ENCODE data around the gene SWT1. TPM values are rescaled to one million over a fixed set of nuclear protein-coding genes. Genes with fewer than 3 reads are reported as not detected.
"Not testable (repeated sequence)": the region's sequence is repeated elsewhere in the genome, so short reads cannot be mapped to it uniquely, and the experiment has no call there.

The SWT1 gene
- polyA plus RNA-seq, 1 of the 3 experiments (the other 2 are of a cell fraction): 1.1 TPM

DNA sequence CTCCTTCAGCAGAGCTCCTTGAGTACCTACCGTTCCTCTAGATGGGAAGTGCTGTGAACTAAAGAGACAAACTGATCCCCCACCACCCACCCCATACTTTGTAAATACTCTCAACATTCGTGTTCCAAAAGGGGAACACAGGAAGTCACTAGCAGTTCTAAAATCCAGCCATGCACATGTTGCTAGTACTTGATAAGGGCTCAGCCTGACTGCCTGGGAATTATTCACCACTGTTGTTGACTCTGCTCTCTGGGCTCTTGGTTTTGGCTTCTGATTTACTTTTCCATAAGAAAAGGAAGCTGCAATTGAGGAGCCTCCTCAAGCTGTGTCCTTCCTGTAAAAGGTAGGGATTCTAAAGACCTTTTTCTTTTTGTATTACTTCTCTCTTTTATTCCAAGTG, 92.6 kb downstream of the SWT1 start (continued):
- TF ChIP-seq, protein P1, sequence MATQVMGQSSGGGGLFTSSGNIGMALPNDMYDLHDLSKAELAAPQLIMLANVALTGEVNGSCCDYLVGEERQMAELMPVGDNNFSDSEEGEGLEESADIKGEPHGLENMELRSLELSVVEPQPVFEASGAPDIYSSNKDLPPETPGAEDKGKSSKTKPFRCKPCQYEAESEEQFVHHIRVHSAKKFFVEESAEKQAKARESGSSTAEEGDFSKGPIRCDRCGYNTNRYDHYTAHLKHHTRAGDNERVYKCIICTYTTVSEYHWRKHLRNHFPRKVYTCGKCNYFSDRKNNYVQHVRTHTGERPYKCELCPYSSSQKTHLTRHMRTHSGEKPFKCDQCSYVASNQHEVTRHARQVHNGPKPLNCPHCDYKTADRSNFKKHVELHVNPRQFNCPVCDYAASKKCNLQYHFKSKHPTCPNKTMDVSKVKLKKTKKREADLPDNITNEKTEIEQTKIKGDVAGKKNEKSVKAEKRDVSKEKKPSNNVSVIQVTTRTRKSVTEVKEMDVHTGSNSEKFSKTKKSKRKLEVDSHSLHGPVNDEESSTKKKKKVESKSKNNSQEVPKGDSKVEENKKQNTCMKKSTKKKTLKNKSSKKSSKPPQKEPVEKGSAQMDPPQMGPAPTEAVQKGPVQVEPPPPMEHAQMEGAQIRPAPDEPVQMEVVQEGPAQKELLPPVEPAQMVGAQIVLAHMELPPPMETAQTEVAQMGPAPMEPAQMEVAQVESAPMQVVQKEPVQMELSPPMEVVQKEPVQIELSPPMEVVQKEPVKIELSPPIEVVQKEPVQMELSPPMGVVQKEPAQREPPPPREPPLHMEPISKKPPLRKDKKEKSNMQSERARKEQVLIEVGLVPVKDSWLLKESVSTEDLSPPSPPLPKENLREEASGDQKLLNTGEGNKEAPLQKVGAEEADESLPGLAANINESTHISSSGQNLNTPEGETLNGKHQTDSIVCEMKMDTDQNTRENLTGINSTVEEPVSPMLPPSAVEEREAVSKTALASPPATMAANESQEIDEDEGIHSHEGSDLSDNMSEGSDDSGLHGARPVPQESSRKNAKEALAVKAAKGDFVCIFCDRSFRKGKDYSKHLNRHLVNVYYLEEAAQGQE (IDR thresholded peaks at IDR 0.05; ENCODE audit: low read depth, low read length): no peak
- no peak for TF ChIP-seq GABPA (IDR thresholded peaks at IDR 0.05; ENCODE audit: low read depth)

DNA sequence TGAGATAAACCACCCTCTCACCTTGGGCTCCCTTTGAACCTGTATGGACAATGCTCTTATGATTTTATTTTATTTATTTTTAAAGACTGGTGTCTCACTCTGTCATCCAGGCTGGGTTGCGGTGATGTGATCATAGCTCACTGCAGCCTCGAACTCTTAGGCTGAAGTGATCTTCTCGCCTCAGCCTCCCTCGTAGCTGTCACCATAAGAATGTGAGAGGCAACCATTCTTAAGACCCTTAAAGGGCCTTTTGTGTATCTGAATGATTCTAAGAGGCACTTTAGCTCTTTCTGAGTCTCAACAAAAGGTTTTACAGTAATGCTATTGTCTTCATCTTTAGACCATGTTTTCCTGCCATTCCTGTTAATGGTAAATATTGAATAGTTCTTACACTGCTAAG, 93.1 kb downstream of the SWT1 start:
- 82% methylated on average over 4 of the region's 4 CpGs for WGBS (ENCODE audit: low lambda C conversion rate)
- Histone ChIP-seq H3K27me3 (ENCODE audit: insufficient read depth) (no peaks in the 10 kb centered on the region), H3K36me3 (replicated peaks in 1 of 2; ENCODE audit: control insufficient read depth in 1 of 2, insufficient read depth in 2 of 2, low read length in 1 of 2) (no peaks in the 10 kb centered on the region), H3K4me2 (no peak overlapping the region), H3F3A (replicated peaks; ENCODE audit: insufficient read depth) (no peaks in the 10 kb centered on the region), H3K27ac (ENCODE audit: low read depth in 2 of 2, low read length in 1 of 2) (no peak overlapping the region), H3K4me3 (ENCODE audit: low read depth in 2 of 2, low read length in 1 of 2) (no peak overlapping the region), H3K9me3 (no peaks in the 10 kb centered on the region), H4K20me1 (ENCODE audit: insufficient read depth) (no peaks in the 10 kb centered on the region), H3K79me2 (ENCODE audit: insufficient read depth) (no peaks in the 10 kb centered on the region), H3K9ac (no peak overlapping the region), H2AFZ (ENCODE audit: low read depth) (no peak overlapping the region), H3K9me2 (no peaks in the 10 kb centered on the region), H3K4me1 (ENCODE audit: control insufficient read depth in 1 of 2, insufficient read depth in 2 of 2, low read depth in 1 of 2, low read length in 1 of 2) (no peaks in the 10 kb centered on the region)
- no peak for DNase-seq
- ChIA-PET POLR2A (interaction anchor here (0.6 kb wide), 1 partner anchor 105 kb away, joined by 3 read pairs; no protein-coding TSS in a partner anchor), CTCF (interaction anchor here (1.4 to 1.5 kb wide), 2 partner anchors 11 to 420 kb away, joined by 4 read pairs; no protein-coding TSS in a partner anchor)
- TF ChIP-seq MEF2A (IDR thresholded peaks at IDR 0.05; ENCODE audit: borderline replicate concordance, low read depth) (no peak), FOSL2 (IDR thresholded peaks at IDR 0.05; ENCODE audit: borderline replicate concordance, low read depth) (no peak), EZH2phosphoT487 (IDR thresholded peaks at IDR 0.05; ENCODE audit: borderline replicate concordance, low read depth) (no peak), TCF12 (IDR thresholded peaks at IDR 0.05) (no peak), RXRA (IDR thresholded peaks at IDR 0.05; ENCODE audit: borderline replicate concordance, low read depth) (no peak), EP300 (IDR thresholded peaks at IDR 0.05; ENCODE audit: borderline replicate concordance in 1 of 2, low read depth in 1 of 2, low read length in 1 of 2) (no peak)
- TF ChIP-seq, protein P2, sequence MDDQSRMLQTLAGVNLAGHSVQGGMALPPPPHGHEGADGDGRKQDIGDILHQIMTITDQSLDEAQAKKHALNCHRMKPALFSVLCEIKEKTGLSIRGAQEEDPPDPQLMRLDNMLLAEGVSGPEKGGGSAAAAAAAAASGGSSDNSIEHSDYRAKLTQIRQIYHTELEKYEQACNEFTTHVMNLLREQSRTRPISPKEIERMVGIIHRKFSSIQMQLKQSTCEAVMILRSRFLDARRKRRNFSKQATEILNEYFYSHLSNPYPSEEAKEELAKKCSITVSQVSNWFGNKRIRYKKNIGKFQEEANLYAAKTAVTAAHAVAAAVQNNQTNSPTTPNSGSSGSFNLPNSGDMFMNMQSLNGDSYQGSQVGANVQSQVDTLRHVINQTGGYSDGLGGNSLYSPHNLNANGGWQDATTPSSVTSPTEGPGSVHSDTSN (IDR thresholded peaks at IDR 0.05): no peak
- TF ChIP-seq, protein P3, sequence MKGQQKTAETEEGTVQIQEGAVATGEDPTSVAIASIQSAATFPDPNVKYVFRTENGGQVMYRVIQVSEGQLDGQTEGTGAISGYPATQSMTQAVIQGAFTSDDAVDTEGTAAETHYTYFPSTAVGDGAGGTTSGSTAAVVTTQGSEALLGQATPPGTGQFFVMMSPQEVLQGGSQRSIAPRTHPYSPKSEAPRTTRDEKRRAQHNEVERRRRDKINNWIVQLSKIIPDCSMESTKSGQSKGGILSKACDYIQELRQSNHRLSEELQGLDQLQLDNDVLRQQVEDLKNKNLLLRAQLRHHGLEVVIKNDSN (IDR thresholded peaks at IDR 0.05; ENCODE audit: borderline replicate concordance, low read depth): no peak
- TF ChIP-seq, protein P4, sequence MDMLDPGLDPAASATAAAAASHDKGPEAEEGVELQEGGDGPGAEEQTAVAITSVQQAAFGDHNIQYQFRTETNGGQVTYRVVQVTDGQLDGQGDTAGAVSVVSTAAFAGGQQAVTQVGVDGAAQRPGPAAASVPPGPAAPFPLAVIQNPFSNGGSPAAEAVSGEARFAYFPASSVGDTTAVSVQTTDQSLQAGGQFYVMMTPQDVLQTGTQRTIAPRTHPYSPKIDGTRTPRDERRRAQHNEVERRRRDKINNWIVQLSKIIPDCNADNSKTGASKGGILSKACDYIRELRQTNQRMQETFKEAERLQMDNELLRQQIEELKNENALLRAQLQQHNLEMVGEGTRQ (IDR thresholded peaks at IDR 0.05; ENCODE audit: borderline replicate concordance, low read depth, low read length): no peak

DNA sequence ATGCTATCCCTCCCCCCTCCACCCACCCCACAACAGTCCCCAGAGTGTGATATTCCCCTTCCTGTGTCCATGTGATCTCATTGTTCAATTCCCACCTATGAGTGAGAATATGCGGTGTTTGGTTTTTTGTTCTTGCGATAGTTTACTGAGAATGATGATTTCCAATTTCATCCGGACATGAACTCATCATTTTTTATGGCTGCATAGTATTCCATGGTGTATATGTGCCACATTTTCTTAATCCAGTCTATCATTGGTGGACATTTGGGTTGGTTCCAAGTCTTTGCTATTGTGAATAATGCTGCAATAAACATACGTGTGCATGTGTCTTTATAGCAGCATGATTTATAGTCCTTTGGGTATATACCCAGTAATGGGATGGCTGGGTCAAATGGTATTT, 95.0 kb downstream of the SWT1 start:
- H3K4me3 ChIP-seq (ENCODE audit: low read depth in 2 of 2, low read length in 1 of 2); CTCF ChIA-PET: not testable (repeated sequence)
- 89% methylated on average over 3 of the region's 4 CpGs for WGBS (ENCODE audit: low lambda C conversion rate)

DNA sequence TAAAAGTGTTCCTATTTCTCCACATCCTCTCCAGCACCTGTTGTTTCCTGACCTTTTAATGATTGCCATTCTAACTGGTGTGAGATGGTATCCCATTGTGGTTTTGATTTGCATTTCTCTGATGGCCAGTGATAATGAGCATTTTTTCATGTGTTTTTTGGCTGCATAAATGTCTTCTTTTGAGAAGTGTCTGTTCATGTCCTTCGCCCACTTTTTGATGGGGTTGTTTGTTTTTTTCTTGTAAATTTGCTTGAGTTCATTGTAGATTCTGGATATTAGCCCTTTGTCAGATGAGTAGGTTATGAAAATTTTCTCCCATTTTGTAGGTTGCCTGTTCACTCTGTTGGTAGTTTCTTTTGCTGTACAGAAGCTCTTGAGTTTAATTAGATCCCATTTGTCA, 95.4 kb downstream of the SWT1 start:
- H3K36me3 ChIP-seq (replicated peaks in 1 of 2; ENCODE audit: control insufficient read depth in 1 of 2, insufficient read depth in 2 of 2, low read length in 1 of 2); H3K9ac ChIP-seq; H3K9me2 ChIP-seq; POLR2A ChIA-PET; H3K27me3 ChIP-seq (ENCODE audit: insufficient read depth); H4K20me1 ChIP-seq (ENCODE audit: insufficient read depth); H3K9me3 ChIP-seq; H3K4me2 ChIP-seq; DNase-seq; H2AFZ ChIP-seq (ENCODE audit: low read depth); H3K27ac ChIP-seq (ENCODE audit: low read depth in 2 of 2, low read length in 1 of 2); H3F3A ChIP-seq (replicated peaks; ENCODE audit: insufficient read depth); H3K4me1 ChIP-seq (ENCODE audit: control insufficient read depth in 1 of 2, insufficient read depth in 2 of 2, low read depth in 1 of 2, low read length in 1 of 2); H3K79me2 ChIP-seq (ENCODE audit: insufficient read depth); CTCF ChIA-PET; H3K4me3 ChIP-seq (ENCODE audit: low read depth in 2 of 2, low read length in 1 of 2): not testable (repeated sequence)
- WGBS (ENCODE audit: low lambda C conversion rate): 80% methylated on average over 1 of the region's 1 CpG

More for the DNA sequence above, 95.0 kb downstream of the SWT1 start:
- H3K9ac ChIP-seq; H2AFZ ChIP-seq (ENCODE audit: low read depth); H3K27ac ChIP-seq (ENCODE audit: low read depth in 2 of 2, low read length in 1 of 2); H3K9me2 ChIP-seq; H3K79me2 ChIP-seq (ENCODE audit: insufficient read depth); H3K36me3 ChIP-seq (replicated peaks in 1 of 2; ENCODE audit: control insufficient read depth in 1 of 2, insufficient read depth in 2 of 2, low read length in 1 of 2); H3F3A ChIP-seq (replicated peaks; ENCODE audit: insufficient read depth); H3K4me1 ChIP-seq (ENCODE audit: control insufficient read depth in 1 of 2, insufficient read depth in 2 of 2, low read depth in 1 of 2, low read length in 1 of 2); DNase-seq; H3K27me3 ChIP-seq (ENCODE audit: insufficient read depth); H3K4me2 ChIP-seq; H3K9me3 ChIP-seq; H4K20me1 ChIP-seq (ENCODE audit: insufficient read depth); POLR2A ChIA-PET: not testable (repeated sequence)
